Left lung (tissue), 14 donors: ENCODE measurements around the gene GNG7. TPM values are rescaled to one million over a fixed set of nuclear protein-coding genes. Genes with fewer than 3 reads are reported as not detected.
A peak's percentile ranks its signal among the peaks of the same experiment; 100 is the strongest.

ENCODE experiments used
- ATAC-seq: fragments of 200-7000 bp; cut with Tn5 transposase; one replicate; pipeline ENCODE4 v1.9.1; 2020; ENCODE audit warnings: moderate library complexity
- DNase-seq, 4 donors: peaks; one replicate each; pipeline ENCODE4 v3.0.0-alpha.2; 2013 to 2020
- H3K27ac ChIP-seq, 2 donors: fragments of 200-600 bp; sonication (generic) in 1 of 2; one replicate each; pipeline versions ENCODE4 v1.5.0 to v1.8.0; 2020 to 2021
- H3K27me3 ChIP-seq, 2 donors: fragments of 200-600 bp; sonication (generic) in 1 of 2; one replicate each; pipeline versions ENCODE4 v1.5.0 to v1.8.0; 2020 to 2021
- H3K36me3 ChIP-seq, 2 donors: fragments of 200-600 bp; sonication (generic) in 1 of 2; one replicate each; pipeline versions ENCODE4 v1.5.0 to v1.8.0; 2020 to 2021
- H3K4me1 ChIP-seq, 2 donors: fragments of 200-600 bp; one replicate each; pipeline ENCODE4 v1.8.0; 2021
- H3K4me3 ChIP-seq, 2 donors: fragments of 200-600 bp; sonication (generic) in 1 of 2; one replicate each; pipeline versions ENCODE4 v1.5.0 to v1.8.0; 2020 to 2021; ENCODE audit warnings: mild to moderate bottlenecking in 1 of 2
- H3K9me3 ChIP-seq, 2 donors: fragments of 200-600 bp; sonication (generic) in 1 of 2; one replicate each; pipeline versions ENCODE4 v1.5.0 to v1.8.0; 2020 to 2021
- intact Hi-C, 2 donors: fragments of 100-400 bp; cut with DNase I; formaldehyde crosslinking; loops; one replicate each; pipeline versions ENCODE4 v1.11.2 to v1.14.2; 2022
- long read RNA-seq, 12 donors: library from polyadenylated mRNA in 2 of 12; unstranded in 2 of 12; transcript quantifications; one replicate each; pipeline ENCODE4 v2.0.0 and lab custom pipeline, GENCODE V29; 2019 to 2026
- polyA plus RNA-seq, 6 donors: library from polyadenylated mRNA; unstranded; fragments of 120-200 nt; gene quantifications; one replicate each; pipeline ENCODE4 v1.2.1, GENCODE V29; 2013; ENCODE audit not compliant: insufficient read length in 6 of 6
- total RNA-seq, 2 donors: library from RNA; stranded (reverse); fragmentation: NEBNext Ultra II Directional; extraction: Animal tissue kit (Norgen Biotek cat#: 25700); gene quantifications; one replicate each; pipeline ENCODE4 v1.2.1, GENCODE V29; 2021
- TF ChIP-seq, protein P1 (sequence below), 2 donors: fragments of 200-600 bp; sonication (generic) in 1 of 2; IDR thresholded peaks; one replicate each; pipeline versions ENCODE4 v1.5.0 to v1.8.0; 2021; ENCODE audit warnings: antibody characterized with exemption in 2 of 2
- donor health status: DM: no; HTN: yes; CAD: no.
- donor health status: DM: no; HTN: no; CAD: no.

The GNG7 gene
- total RNA-seq (1 to 10 TPM; 3.8 to 5.7 TPM), polyA plus RNA-seq (1 to 10 TPM; 4.7 to 7.1 (median 5.8) TPM)
- long read RNA-seq, donor 1, full-length matches to known transcripts: 7 of 7 reads
- long read RNA-seq, donor 1, partial matches to known transcripts: 0 of 7 reads
- long read RNA-seq, donor 1, other reads (novel, unspliced or antisense): 0 of 7 reads
- long read RNA-seq, donor 2, full-length matches to known transcripts: 2 of 2 reads
- long read RNA-seq, donor 2, partial matches to known transcripts: 0 of 2 reads
- long read RNA-seq, donor 2, other reads (novel, unspliced or antisense): 0 of 2 reads
- long read RNA-seq, donor 3, full-length matches to known transcripts: 5 of 5 reads
- long read RNA-seq, donor 3, partial matches to known transcripts: 0 of 5 reads
- long read RNA-seq, donor 3, other reads (novel, unspliced or antisense): 0 of 5 reads
- long read RNA-seq, donor 4, full-length matches to known transcripts: 3 of 5 reads
- long read RNA-seq, donor 4, partial matches to known transcripts: 0 of 5 reads
- long read RNA-seq, donor 4, other reads (novel, unspliced or antisense): 2 of 5 reads
- long read RNA-seq, donor 5, full-length matches to known transcripts: 3 of 3 reads
- long read RNA-seq, donor 5, partial matches to known transcripts: 0 of 3 reads
- long read RNA-seq, donor 5, other reads (novel, unspliced or antisense): 0 of 3 reads
- long read RNA-seq, donor 6, full-length matches to known transcripts: 7 of 7 reads
- long read RNA-seq, donor 6, partial matches to known transcripts: 0 of 7 reads
- long read RNA-seq, donor 6, other reads (novel, unspliced or antisense): 0 of 7 reads
- long read RNA-seq, donor 7, full-length matches to known transcripts: 1 of 1 reads
- long read RNA-seq, donor 7, partial matches to known transcripts: 0 of 1 reads
- long read RNA-seq, donor 7, other reads (novel, unspliced or antisense): 0 of 1 reads
- long read RNA-seq, donor 8, full-length matches to known transcripts: 3 of 3 reads
- long read RNA-seq, donor 8, partial matches to known transcripts: 0 of 3 reads
- long read RNA-seq, donor 8, other reads (novel, unspliced or antisense): 0 of 3 reads
- long read RNA-seq, donor 9: 0 reads
- long read RNA-seq, donor 10, full-length matches to known transcripts: 4 of 8 reads
- long read RNA-seq, donor 10, partial matches to known transcripts: 3 of 8 reads
- long read RNA-seq, donor 10, other reads (novel, unspliced or antisense): 1 of 8 reads
- long read RNA-seq, donor 11: 0 reads
- long read RNA-seq, donor 12, full-length matches to known transcripts: 5 of 10 reads
- long read RNA-seq, donor 12, partial matches to known transcripts: 5 of 10 reads
- long read RNA-seq, donor 12, other reads (novel, unspliced or antisense): 0 of 10 reads

GRCh38 chr19:2702170-2703076, at the start of gene GNG7:
TSS of gene GNG7 (minus strand) at chr19:2702694. CDS start at chr19:2520688, 182,006 bp downstream.
- peaks cover 0 to 12% of the 10 kb centered on the region in 2 donors for H3K4me1 ChIP-seq
- TF ChIP-seq, protein P1, sequence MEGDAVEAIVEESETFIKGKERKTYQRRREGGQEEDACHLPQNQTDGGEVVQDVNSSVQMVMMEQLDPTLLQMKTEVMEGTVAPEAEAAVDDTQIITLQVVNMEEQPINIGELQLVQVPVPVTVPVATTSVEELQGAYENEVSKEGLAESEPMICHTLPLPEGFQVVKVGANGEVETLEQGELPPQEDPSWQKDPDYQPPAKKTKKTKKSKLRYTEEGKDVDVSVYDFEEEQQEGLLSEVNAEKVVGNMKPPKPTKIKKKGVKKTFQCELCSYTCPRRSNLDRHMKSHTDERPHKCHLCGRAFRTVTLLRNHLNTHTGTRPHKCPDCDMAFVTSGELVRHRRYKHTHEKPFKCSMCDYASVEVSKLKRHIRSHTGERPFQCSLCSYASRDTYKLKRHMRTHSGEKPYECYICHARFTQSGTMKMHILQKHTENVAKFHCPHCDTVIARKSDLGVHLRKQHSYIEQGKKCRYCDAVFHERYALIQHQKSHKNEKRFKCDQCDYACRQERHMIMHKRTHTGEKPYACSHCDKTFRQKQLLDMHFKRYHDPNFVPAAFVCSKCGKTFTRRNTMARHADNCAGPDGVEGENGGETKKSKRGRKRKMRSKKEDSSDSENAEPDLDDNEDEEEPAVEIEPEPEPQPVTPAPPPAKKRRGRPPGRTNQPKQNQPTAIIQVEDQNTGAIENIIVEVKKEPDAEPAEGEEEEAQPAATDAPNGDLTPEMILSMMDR (IDR thresholded peaks at IDR 0.05): no peak
- no peaks in the 10 kb centered on the region for H3K9me3 ChIP-seq
- ATAC-seq: peak; percentile 100
- peak; percentile 62 to 97 (median 91) for DNase-seq
- H3K27ac ChIP-seq: no peak within 1 kb of the TSS
- intact Hi-C loops: no loop called here
- H3K4me3 ChIP-seq: peak within 1 kb of the TSS; percentile 38 to 40
- H3K36me3 ChIP-seq: no peaks in the 10 kb centered on the region
- peaks cover 0 to 5% of the 10 kb centered on the region in 2 donors for H3K27me3 ChIP-seq

DNA sequence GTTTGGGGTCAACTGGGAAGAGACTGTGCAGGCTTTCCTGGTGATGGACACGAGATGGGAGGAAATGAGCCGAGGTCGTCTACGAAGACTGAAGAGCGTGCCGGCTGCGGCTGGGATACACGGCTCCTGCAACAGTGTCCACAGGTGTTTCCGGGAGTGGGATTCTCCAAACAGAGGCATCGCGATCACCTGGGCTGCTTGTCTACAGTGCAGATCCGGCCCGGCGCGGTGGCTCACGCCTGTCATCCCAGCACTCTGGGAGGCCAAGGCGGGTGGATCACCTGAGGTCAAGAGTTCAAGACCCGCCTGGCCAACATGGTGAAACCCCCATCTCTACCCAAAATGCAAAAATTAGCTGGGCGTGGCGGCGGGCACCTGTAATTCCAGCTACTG, 48.9 kb upstream of the GNG7 start:
- H3K4me1 ChIP-seq: peaks cover 0 to 7% of the 10 kb centered on the region in 2 donors
- TF ChIP-seq, protein P1 (IDR thresholded peaks at IDR 0.05): no peak
- H3K36me3 ChIP-seq: peaks cover 0 to 36% of the 10 kb centered on the region in 2 donors
- DNase-seq (no peak), ATAC-seq (no peak)
- intact Hi-C loops: no loop called here
- no peak overlapping the region for H3K4me3 ChIP-seq
- H3K27ac ChIP-seq: no peak overlapping the region
- no peaks in the 10 kb centered on the region for H3K9me3 ChIP-seq
- no peaks in the 10 kb centered on the region for H3K27me3 ChIP-seq

GRCh38 chr19:2750808-2751437, 48.4 kb upstream of the GNG7 start:
- Histone ChIP-seq H3K36me3 (peaks cover 0 to 31% of the 10 kb centered on the region in 2 donors), H3K9me3 (no peaks in the 10 kb centered on the region), H3K27ac (no peak overlapping the region), H3K4me3 (no peak overlapping the region), H3K27me3 (no peaks in the 10 kb centered on the region), H3K4me1 (peaks cover 0 to 7% of the 10 kb centered on the region in 2 donors)
- intact Hi-C loops: no loop called here
- no peak for ATAC-seq
- DNase-seq: no peak
- TF ChIP-seq, protein P1 (IDR thresholded peaks at IDR 0.05): no peak

- DNase-seq: no peak
- no peak overlapping the region for H3K4me3 ChIP-seq
- no peak for ATAC-seq
These were observed 44.9 kb upstream of the GNG7 start for GRCh38 chr19:2747349-2747748.

More at GRCh38 chr19:2747349-2747748, 44.9 kb upstream of the GNG7 start:
- TF ChIP-seq, protein P1 (IDR thresholded peaks at IDR 0.05): no peak
- Histone ChIP-seq H3K4me1 (peaks cover 0 to 7% of the 10 kb centered on the region in 2 donors), H3K27ac (no peak overlapping the region), H3K27me3 (peaks cover 0 to 21% of the 10 kb centered on the region in 2 donors), H3K36me3 (no peaks in the 10 kb centered on the region), H3K9me3 (no peaks in the 10 kb centered on the region)
- intact Hi-C loops: loop anchor here in 1 of 2 donors (10.0 kb wide), 1 partner anchor 93 kb away; no protein-coding TSS in a partner anchor
